Measurements from ENCODE around the gene NRP2. TPM values are rescaled to one million over a fixed set of nuclear protein-coding genes. Genes with fewer than 3 reads are reported as not detected.

NRP2 gene
- total RNA-seq, 1 experiment from 2014 or later = 18.3 TPM

DNA sequence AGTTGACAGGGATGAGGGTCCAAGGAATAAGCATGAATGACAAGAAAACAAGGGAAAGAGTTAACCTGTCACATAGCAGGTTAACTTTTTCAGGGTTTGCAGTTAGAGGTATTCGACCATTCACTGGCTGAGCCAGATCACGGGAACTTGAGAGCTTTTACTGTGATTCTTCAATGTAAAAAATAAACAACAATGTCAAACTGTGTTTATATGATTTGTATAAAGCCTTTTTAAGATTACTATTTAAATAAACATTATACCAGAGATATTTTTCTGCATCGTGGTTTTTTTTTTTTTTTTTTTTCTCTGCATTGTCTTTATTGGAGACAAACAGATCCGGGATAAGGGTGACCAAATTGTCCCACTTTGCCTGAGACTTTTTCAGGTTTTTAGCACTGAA lies 115.6 kb downstream of the NRP2 start:
- H3K4me1 ChIP-seq (ENCODE audit: insufficient read depth, low read length) = no peaks in the 10 kb centered on the region
- no peaks in the 10 kb centered on the region for H3K79me2 ChIP-seq (ENCODE audit: low read length)
- H3K9me3 ChIP-seq (ENCODE audit: low read length) = no peaks in the 10 kb centered on the region
- no peak overlapping the region for H3K27ac ChIP-seq (ENCODE audit: low read length)
- no peak overlapping the region for H3K4me2 ChIP-seq (ENCODE audit: low read length)
- H3K9me2 ChIP-seq (replicated peaks; ENCODE audit: low read length) = no peaks in the 10 kb centered on the region
- POLR2A ChIA-PET (ENCODE audit: unreplicated experiment) = no interaction called here
- no peaks in the 10 kb centered on the region for H4K20me1 ChIP-seq (ENCODE audit: low read length)
- CTCF ChIA-PET = no interaction called here
- no peaks in the 10 kb centered on the region for H3K27me3 ChIP-seq (ENCODE audit: low read length)
- no peak overlapping the region for H3K4me3 ChIP-seq (ENCODE audit: low read length)
- DNase-seq (no peak), ATAC-seq (no peak)
- no TSS peak for BruUV-seq (replicated peaks)
- H3F3A ChIP-seq (ENCODE audit: low read length, unreplicated experiment) = no peaks in the 10 kb centered on the region
- intact Hi-C loops (cut with micrococcal nuclease) = no loop called here
- TF ChIP-seq EZH2 (IDR thresholded peaks at IDR 0.05; ENCODE audit: low read length, unreplicated experiment) (no peak), CTCF (conservative IDR thresholded peaks at IDR 0.05; ENCODE audit: low read depth, low read length) (no peak), EZH2phosphoT487 (IDR thresholded peaks at IDR 0.05; ENCODE audit: borderline replicate concordance, low read length) (no peak)
- no peaks in the 10 kb centered on the region for H3K36me3 ChIP-seq (ENCODE audit: low read depth, low read length)
- no peak overlapping the region for H3K9ac ChIP-seq (ENCODE audit: low read length)
- H2AFZ ChIP-seq (ENCODE audit: low read length) = no peak overlapping the region

GRCh38 chr2:205800224-205800623 lies 117.9 kb downstream of the NRP2 start:
- Histone ChIP-seq H3K9ac (ENCODE audit: low read length) (no peak overlapping the region), H3K27ac (ENCODE audit: low read length) (no peak overlapping the region), H2AFZ (ENCODE audit: low read length) (no peak overlapping the region), H3K79me2 (ENCODE audit: low read length) (no peaks in the 10 kb centered on the region), H3F3A (ENCODE audit: low read length, unreplicated experiment) (no peaks in the 10 kb centered on the region), H3K4me3 (ENCODE audit: low read length) (no peak overlapping the region), H3K9me2 (replicated peaks; ENCODE audit: low read length) (no peaks in the 10 kb centered on the region), H3K9me3 (ENCODE audit: low read length) (no peaks in the 10 kb centered on the region), H4K20me1 (ENCODE audit: low read length) (no peaks in the 10 kb centered on the region), H3K4me2 (ENCODE audit: low read length) (no peak overlapping the region), H3K36me3 (ENCODE audit: low read depth, low read length) (no peaks in the 10 kb centered on the region), H3K4me1 (ENCODE audit: insufficient read depth, low read length) (no peaks in the 10 kb centered on the region), H3K27me3 (ENCODE audit: low read length) (no peaks in the 10 kb centered on the region)
- no TSS peak for BruUV-seq (replicated peaks)
- POLR2A ChIA-PET (ENCODE audit: unreplicated experiment) = no interaction called here
- CTCF ChIA-PET = no interaction called here
- ATAC-seq (no peak), DNase-seq (no peak)
- TF ChIP-seq CTCF (conservative IDR thresholded peaks at IDR 0.05; ENCODE audit: low read depth, low read length) (no peak), EZH2phosphoT487 (IDR thresholded peaks at IDR 0.05; ENCODE audit: borderline replicate concordance, low read length) (no peak), EZH2 (IDR thresholded peaks at IDR 0.05; ENCODE audit: low read length, unreplicated experiment) (no peak)
- intact Hi-C loops (cut with micrococcal nuclease) = no loop called here

DNA sequence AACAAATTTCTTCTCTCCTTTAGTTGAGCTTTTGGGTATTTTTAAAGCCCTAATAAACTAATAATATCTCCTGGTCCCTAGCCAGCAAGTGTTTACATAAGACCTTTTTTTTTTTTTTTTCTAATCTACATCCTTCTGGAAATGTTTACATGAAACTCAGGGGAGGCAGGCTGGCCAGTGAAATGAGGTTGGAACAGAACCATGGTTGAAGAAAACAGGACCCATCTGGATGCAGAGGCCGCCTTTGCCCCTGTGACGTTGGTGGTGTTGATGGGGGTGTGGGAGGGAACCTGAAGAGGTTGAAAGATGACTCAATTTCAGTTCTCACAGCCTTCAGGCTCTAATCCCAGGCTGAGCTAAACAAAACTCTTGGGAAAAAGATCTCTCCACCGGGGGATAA lies 118.5 kb downstream of the NRP2 start:
- Histone ChIP-seq H3K27ac (ENCODE audit: low read length) (no peak overlapping the region), H3K27me3 (ENCODE audit: low read length) (no peaks in the 10 kb centered on the region), H3F3A (ENCODE audit: low read length, unreplicated experiment) (no peaks in the 10 kb centered on the region), H3K4me3 (ENCODE audit: low read length) (no peak overlapping the region), H4K20me1 (ENCODE audit: low read length) (no peaks in the 10 kb centered on the region), H3K36me3 (ENCODE audit: low read depth, low read length) (no peaks in the 10 kb centered on the region), H3K9ac (ENCODE audit: low read length) (no peak overlapping the region), H3K79me2 (ENCODE audit: low read length) (no peaks in the 10 kb centered on the region), H2AFZ (ENCODE audit: low read length) (no peak overlapping the region), H3K4me2 (ENCODE audit: low read length) (no peak overlapping the region), H3K9me2 (replicated peaks; ENCODE audit: low read length) (no peaks in the 10 kb centered on the region), H3K9me3 (ENCODE audit: low read length) (no peaks in the 10 kb centered on the region), H3K4me1 (ENCODE audit: insufficient read depth, low read length) (no peaks in the 10 kb centered on the region)
- ChIA-PET POLR2A (ENCODE audit: unreplicated experiment) (no interaction called here), CTCF (no interaction called here)
- DNase-seq = no peak
- ATAC-seq = no peak
- BruUV-seq (replicated peaks) = no TSS peak
- intact Hi-C loops (cut with micrococcal nuclease) = no loop called here
- TF ChIP-seq EZH2phosphoT487 (IDR thresholded peaks at IDR 0.05; ENCODE audit: borderline replicate concordance, low read length) (no peak), EZH2 (IDR thresholded peaks at IDR 0.05; ENCODE audit: low read length, unreplicated experiment) (no peak), CTCF (conservative IDR thresholded peaks at IDR 0.05; ENCODE audit: low read depth, low read length) (no peak)
